GM19193 (cell line): Measurements from ENCODE around the gene BSND.

Experiments
- POLR2A ChIP-seq: IDR thresholded peaks from 4 replicates; pipeline ENCODE4 v1.6.1; 2011; ENCODE audit not compliant: insufficient read depth, insufficient read length; ENCODE audit errors: extremely low read depth

Gene BSND

DNA sequence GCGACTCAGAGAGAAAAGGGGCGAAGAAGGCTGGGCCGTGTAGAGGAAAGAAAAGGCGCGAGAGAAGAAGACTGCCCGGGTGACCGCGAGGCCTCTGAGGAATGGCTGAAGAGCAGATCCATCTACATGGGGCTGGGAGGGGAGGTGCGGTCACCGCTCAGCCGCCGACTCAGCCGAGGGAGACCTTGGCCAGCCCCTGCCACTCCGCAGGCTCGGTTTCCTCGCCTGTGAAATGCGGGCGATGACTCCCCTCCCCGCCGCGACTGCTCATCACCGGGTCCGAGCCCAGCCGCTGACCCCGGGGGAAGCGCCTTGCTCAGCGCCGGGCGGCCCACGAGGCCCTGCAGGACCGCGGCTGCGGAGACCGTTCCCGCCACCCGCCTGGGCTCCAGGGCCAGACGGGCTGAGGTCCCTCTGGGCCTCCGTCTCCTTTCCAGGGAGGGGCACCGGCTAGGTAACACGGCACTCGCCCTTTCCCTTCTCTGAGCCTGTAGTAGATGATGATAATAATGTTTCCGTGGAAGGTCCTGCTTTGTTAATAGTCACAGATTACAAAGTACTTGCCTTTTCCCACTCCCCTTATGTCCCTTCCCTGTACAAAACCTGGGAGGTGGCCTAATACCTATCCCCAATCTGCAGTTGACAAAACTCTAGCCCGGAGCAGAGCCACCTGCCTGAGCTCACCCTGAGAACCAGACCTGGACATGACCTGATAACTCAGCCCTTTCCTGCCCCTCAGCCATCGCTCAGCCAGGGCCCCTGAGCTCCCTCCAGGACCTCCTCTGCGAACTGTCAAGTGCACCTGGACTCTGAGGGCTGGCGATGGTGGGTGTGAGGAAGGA is 1.6 kb upstream of the BSND start:
- TF ChIP-seq POLR2A = no peak

DNA sequence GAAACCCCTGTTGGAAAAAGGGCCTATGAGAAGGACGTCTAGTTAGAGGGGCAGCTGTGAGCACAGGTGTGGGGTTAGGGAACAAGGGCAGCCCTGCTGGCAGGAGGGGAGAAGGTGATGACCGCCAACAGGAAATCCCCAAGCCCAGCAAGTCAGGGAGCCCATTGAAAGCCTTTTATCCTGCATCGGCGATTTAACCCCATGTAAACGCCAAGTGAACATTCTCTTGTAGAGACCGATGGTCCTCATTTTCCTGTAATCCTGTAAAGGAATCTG is 1.1 kb upstream of the BSND start:
- no peak for TF ChIP-seq POLR2A

DNA sequence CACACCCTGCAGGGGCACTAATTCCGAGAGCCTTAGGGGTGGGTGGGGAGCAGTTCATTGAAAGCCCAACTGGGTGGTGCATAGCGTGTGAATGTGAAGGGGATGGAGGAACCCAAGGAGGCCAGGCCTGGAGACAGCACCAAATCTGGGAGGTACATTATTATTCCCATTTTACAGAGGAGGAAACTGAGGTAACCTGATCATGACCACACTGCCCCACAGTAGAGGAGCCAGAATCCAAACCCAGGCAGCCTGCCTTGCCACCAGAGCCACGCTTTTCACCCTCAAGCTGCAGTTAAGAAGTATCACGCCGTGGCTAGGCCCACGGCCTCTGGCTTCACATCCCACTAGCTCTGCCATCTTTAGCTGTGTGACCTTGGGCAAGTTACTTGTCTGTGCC is 633 bp upstream of the BSND start:
- no peak for TF ChIP-seq POLR2A

DNA sequence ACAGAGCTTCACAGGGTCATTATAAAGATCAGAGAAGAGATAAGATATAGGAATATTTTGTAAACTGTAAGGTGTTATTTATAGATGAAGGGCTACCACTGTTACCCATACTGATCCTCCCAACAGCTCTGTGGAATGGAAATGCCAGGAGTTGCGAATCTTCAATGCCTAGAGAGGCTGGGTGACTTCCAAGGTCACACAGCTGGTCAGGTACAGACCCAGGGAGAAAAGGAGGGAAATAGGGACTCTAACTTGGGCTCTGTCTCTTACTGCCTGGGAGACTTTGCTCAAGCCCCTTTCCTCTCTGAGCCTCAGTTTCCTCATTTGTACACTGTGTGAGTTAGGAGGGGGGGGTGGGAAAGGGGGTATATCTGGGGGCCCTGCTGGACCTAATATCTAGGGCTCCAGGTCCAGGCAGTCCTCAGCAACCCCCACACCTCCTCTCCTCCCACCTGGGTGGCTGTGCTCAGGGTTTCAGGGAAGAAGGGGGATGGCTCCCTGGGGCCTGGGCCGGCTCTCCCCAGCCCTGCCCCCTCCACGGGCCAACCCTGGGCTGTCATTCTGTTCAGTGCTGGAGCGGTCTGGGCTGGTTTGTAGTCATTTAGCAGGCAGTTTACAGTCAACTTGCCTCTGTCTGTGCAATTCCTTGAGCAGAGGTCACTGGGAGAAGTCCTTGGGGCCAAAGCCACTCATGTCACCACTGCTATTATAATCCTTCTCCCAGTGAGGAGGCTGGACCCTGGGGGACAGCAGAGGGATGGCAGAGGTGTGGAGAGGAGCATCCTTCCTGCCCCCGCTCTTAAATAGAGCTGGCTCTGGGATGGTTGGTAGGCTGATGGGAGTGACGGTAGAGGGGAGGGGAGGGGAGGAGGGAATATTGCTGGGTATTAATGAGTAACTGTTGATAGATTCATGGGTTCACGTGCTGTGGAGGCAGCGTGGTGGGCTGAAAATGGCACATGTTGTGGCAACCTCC is 1.7 kb downstream of the BSND start:
- no peak for TF ChIP-seq POLR2A

DNA sequence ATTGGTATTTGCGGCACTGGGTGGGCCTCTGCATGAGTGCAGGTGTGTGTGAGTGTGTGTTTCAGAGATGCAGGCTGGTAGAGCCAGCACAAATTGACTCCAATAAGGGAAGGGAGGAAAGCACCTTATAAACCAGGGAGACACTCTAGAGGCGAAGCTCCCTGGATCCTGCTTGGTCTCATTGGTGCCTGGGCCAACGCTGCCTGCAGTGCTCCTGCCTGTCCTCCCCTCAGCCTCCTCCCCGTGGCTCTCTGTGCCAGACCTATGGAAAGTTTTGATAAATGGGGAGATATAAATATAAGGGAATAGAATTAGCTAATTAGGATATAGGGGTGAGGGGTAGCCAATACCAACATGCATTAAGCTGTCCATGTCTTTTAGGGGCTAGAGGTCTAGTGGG is 2.6 kb downstream of the BSND start:
- TF ChIP-seq POLR2A = no peak

DNA sequence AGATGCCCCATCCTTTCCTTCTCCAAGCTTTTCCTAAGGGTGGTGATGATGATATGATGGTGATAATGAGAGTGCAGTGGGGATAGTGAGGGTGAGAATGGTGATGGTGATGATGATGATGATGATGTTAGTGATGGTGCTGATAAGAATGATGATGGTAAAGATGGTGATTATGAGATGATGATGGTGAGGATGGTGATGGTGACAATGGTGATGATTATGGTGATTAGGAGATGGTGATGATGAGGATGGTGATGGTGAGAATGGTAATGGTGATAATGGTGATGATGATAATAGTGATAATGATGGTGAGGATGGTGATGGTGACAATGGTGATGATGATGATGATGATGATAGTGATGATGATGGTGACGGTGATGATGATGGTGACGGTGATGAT is 4.0 kb downstream of the BSND start:
- TF ChIP-seq POLR2A = no peak

DNA sequence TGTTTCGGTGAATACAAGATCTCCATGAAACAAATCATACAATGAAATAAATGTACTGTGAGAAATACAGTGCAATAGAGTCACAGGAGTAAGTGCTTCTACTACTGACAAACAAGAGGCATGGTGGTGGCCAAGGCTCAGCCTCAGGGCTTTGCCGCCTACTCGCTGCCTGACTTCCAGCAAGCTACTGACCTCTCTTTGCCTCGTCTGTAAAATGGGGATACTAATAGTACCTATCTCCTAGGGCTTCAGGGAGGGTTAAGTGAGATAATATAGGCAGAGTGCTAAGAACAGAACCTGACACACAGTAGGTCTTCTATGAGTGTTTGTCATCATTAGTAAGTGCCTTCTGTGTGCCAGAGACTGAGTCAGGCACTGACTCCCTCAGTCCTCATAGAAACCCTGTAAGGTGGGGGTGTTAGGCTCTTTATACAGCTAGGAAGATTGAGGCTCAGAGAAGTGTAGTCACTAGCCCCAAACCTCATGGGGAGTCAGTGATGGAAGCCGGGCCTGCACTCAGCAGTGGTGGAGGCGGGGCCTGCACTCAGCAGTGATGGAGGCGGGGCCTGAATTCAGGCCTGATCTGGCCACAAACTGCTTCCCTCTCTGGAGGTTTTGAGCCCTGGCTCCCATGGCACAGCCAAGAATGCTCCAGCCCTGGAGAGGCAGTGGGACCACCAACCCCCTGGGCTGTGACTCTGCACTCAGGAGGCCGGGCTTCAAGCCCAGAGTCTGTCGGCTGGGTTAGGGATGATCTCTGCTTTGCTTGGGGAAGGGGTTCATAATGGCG is 6.8 kb downstream of the BSND start:
- no peak for TF ChIP-seq POLR2A

DNA sequence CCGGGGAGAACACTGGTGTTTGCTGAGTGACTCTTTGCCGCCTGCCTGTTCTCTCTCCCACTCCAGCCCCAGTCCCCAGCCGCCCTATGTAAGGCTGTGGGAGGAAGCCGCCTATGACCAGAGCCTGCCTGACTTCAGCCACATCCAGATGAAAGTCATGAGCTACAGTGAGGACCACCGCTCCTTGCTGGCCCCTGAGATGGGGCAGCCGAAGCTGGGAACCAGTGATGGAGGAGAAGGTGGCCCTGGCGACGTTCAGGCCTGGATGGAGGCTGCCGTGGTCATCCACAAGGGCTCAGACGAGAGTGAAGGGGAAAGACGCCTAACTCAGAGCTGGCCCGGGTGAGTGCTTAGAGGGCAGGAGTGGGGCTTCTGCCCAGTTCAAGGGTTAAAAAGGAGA is 8.2 kb downstream of the BSND start:
- TF ChIP-seq POLR2A = no peak

DNA sequence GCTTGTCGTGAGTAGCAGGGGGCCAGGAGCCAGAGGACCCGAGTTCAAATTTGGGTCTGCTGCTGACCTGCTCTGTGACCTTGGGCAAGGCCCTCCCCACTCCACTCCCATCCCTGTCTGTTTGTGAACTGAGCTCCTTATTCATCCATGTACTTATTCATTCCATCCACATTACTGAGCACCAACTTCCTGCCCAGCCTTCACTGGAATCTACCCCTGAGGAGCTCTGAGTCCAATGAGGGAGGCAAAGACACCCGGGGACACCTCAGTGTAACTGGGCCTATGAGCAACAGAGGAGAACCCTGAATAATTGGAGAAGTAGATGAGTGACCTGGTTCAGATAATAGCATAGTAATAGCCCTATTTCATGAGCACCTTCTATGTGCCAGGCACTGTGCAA is 8.9 kb downstream of the BSND start:
- TF ChIP-seq POLR2A = no peak

DNA sequence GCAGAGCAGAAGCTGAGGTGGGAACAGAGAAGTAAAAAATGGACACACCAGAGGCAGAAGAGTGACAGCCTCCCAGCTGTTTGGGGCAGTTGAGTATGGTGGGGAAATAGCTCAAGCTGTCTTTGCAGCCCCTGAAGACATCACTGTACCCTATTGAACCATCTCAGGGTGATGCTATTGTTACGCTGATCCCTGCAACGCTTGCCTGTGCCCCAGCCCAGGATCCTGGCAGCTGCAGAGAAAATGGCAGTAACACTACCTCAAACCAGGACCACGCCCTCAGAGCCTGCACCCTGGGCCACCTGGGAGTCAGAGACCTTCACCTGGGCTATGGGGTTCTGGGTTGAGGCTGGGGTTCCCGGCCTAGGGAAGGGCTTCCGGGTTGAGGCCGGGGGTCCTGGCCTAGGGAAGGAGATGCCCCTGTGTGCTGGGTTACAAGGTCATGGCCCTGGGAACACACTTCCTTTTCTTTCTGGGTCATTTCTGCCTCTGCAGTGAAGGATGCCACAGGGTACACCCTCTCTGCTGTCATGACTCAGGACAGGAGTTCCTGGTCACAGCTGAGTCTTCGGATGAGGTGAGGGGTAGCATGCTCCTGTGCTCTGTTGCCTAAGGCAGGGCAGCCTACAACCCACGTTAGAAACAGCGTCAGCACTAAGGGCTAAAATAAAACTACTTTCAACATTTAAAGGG is 11.6 kb downstream of the BSND start:
- TF ChIP-seq POLR2A = no peak

DNA sequence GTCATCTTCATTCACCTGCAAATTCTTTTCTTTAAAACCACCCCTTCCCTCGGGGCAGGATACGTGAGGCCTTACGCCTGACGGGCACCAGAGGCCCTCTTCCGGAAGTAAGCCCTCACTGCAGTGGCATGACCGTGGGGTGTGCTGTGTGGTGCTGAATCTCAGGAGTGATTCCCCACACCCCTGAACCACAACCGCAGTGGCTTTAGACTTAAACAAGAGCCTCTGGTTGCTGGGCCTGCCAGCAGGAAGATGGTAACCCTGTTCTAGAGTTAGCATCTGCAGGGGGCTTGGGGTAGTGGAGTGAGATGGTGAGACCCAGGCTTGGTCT is 12.1 kb downstream of the BSND start:
- no peak for TF ChIP-seq POLR2A

DNA sequence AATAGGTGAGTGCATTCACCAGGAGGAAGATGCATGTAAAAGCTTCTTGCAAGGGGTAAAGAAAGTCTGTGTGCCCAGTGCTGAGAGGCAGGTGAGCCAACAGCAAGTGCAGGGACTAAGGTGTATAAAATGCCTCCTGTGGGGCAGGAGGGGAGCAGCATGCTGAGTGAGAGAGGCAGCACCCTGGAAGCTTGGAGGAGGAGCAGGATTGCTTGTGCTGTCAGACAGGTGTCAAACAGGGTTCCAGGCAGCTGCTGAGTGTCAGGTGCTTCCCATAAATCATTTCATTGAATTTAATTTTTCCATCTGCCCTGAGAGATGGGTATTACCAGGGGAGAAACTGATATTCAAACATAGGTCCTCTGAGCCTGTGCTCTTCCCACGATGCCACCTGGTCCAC is 13.9 kb downstream of the BSND start:
- TF ChIP-seq POLR2A = no peak

DNA sequence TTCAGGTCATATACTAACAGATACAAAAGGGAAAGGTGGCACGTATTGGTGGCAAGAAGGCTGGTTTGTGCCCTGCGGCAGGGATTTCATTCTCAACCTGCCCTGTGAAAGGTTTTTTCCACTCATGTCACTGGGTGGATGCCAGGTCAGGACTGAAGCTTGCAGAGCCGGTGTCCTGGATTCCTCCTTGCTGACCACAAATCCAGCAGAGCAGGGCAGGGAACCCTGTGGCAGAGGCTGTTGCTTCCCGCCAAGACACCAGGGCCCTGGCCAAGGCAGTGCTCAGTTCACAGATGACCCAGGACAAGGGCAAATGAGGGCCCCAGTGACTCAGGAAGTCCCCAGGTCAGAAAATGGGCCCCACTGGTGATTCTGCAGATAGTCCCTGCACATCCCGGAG is 16.4 kb downstream of the BSND start:
- no peak for TF ChIP-seq POLR2A

DNA sequence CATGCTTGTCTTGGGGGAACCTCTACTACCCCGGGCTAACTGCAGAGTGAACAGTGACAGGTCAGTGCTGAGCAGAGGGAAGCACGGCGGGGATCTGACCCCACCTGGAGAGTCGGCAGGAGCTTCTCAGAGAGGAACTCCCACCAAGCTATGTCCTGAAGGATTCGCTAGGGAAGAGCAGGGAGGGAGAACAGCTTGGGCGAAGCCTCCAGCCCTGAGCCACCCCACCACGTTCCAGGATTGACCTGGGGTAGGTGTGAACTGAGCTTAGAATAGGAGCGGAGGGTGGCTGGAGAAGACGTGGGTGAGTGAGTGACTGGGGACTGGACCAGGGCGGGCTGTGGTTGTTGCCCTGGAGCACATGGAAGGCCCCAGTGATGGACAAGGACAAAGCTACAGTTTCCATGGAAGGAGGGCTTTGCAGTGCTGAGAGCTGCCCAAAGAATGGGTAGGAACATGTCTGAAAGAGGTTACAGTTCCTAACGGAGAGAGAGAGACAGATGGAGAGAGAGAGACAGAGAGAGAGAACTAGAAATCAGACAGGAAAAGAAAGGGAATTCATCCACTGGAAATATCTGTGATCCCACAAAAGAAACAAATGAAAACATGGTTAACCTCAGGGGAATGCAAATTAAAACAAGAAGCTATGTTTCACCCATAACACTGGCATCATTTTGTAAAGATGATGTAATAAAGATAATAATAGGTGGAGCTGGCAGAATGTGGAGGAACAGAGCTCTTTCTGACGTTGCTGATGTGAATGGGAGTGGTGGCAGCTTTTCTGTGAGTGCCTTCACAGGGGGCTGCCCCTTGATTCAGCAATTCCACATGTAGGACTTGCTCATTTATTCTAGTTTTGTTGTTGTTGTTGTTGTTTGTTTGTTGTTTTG is 17.2 kb downstream of the BSND start:
- no peak for TF ChIP-seq POLR2A
